HG02588 (cell line): ENCODE data around the gene LGALS9.
"Not testable (repeated sequence)": the region's sequence is repeated elsewhere in the genome, so short reads cannot be mapped to it uniquely, and the experiment has no call there.

Experiments
- ATAC-seq: cut with Tn5 transposase; IDR thresholded peaks from one replicate; pipeline ENCODE4 v1.9.1; 2021; ENCODE audit warnings: mild to moderate bottlenecking, moderate library complexity; ENCODE audit not compliant: unreplicated experiment

The LGALS9 gene

DNA sequence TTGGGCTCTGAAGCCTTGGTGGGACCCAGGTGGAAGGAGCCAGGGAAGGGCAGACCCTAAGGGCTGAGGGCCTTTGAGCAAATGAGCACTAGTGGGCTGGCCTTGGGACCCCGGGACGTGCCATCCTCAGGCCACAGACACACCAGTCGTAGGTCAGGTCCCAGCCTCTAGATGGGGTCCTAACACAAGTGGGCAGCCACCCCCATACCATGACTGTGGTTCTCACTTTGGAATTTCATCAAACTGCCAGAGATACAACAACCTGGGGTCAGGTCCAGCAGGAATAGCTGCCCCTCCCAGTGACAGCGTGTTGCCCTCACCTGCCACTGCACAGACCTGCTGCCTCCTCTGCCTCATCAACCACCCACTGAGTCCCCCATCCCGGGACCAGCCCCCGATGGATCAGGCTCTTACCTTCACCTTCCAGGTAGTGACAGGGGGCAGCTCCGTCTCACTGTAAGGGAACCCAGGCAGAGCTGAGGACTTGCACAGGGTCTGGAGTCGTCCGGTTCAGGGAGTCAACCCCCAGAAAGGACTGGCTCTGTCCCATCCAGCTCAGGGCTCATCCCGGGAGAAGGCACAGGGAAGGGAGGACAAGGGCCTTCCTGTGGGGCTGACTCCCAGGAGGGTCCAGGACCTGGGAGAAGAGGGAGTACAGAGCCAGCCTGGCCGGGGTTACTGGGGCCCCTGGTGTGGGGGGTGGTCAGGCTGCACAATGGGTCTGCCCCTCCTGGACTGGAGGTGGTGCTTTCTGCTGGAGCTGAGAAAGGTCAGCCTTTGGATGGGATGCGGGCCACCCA lies 40.0 kb downstream of the LGALS9 start:
- ATAC-seq = no peak

- no peak for ATAC-seq
Measured at GRCh38 chr17:27671591-27671910, 40.6 kb downstream of the LGALS9 start.

- not testable (repeated sequence) for ATAC-seq
Measured at GRCh38 chr17:27671977-27672480, 41.0 kb downstream of the LGALS9 start.

- no peak for ATAC-seq
Measured at GRCh38 chr17:27674335-27674734, 43.3 kb downstream of the LGALS9 start.

DNA sequence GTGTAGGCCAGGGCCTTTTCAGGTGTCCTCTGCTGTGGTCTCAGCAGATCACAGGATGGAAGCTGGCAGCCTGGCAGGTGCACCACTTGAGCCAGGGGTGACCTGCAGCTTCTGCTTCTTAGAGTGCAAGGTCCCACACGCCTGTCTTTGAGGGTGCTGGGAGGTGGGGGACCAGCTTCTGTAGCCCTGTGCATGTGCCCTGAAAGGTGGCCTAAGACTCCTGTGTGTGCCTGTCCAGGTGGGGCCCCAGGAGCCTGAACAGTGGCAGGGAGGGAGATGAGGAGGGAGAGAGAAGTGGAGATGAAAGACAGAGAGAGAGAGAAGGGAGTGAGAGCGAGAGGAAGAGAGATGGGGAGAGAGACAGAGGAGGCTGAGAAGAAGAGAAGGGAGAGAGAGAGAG lies 46.2 kb downstream of the LGALS9 start:
- ATAC-seq = no peak

DNA sequence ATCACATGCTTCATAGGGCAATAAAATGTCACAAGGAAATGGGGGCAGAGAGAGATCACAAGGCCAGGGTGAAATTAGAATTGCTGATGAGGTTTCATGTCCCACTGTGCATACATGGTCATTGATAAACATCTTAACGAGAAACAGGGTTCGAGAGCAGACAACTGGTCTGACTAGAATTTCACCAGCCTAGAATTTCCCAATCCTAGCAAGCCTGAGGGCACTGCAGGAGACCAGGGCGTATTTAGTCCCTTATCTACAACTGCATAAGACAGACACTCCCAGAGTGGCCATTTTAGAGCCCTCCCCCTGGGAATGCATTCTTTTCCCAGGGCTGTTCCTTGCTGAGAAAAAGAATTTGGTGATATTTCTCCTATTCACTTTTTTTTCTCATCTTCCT lies 55.3 kb downstream of the LGALS9 start:
- not testable (repeated sequence) for ATAC-seq

GRCh38 chr17:27690882-27691281 lies 59.9 kb downstream of the LGALS9 start:
- ATAC-seq = no peak

DNA sequence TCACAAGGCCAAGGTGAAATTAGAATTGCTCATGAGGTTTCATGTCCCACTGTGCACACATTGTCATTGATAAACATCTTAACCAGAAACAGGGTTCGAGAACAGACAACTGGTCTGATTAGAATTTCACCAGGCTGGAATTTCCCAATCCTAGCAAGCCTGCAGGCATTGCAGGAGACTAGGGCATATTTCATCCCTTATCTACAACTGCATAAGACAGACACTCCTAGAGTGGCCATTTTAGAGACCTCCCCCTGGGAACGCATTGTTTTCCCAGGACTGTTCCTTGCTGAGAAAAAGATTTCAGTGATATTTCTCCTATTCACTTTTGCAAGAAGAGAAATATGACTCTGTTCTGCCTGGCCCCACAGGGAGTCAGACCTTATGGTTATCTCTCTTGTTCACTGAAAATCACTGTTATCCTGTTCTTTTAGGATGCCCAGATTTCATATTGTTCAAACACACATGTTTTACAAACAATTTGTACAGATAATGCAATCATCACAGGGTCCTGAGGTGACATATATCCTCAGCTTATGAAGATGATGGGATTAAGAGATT lies 64.3 kb downstream of the LGALS9 start:
- ATAC-seq = not testable (repeated sequence)
